ENCODE measurements around the gene EXOC1L.
"Not testable (repeated sequence)": the region's sequence is repeated elsewhere in the genome, so short reads cannot be mapped to it uniquely, and the experiment has no call there.

EXOC1L gene

GRCh38 chr4:55838952-55839351, 19.4 kb downstream of the EXOC1L start:
- no peak for DNase-seq

GRCh38 chr4:55840956-55841355, 21.4 kb downstream of the EXOC1L start:
- no peak for DNase-seq

- DNase-seq = peak; percentile 7
These were observed 22.0 kb downstream of the EXOC1L start for GRCh38 chr4:55841373-55842239.

GRCh38 chr4:55842312-55842711, 22.7 kb downstream of the EXOC1L start:
- not testable (repeated sequence) for DNase-seq

- no peak for DNase-seq
These were observed 30.1 kb downstream of the EXOC1L start for GRCh38 chr4:55849724-55850123.

- DNase-seq = no peak
These were observed 32.3 kb downstream of the EXOC1L start for GRCh38 chr4:55851885-55852284.

- DNase-seq = peak; percentile 94
These were observed 34.0 kb downstream of the EXOC1L start, which contains the start of gene EXOC1 for GRCh38 chr4:55853484-55854046. Gene EXOC1 (plus strand): TSS chr4:55853648. CDS start chr4:55858324, 4,676 bp downstream.

- no peak for DNase-seq
These were observed 34.5 kb downstream of the EXOC1L start for GRCh38 chr4:55854129-55854528.

- DNase-seq = no peak
These were observed 38.0 kb downstream of the EXOC1L start for GRCh38 chr4:55857586-55857985.

GRCh38 chr4:55859711-55860110, 40.1 kb downstream of the EXOC1L start:
- DNase-seq = no peak

- no peak for DNase-seq
These were observed 45.1 kb downstream of the EXOC1L start for GRCh38 chr4:55864577-55865223.

- no peak for DNase-seq
These were observed 45.7 kb downstream of the EXOC1L start for GRCh38 chr4:55865228-55865806.

GRCh38 chr4:55866290-55866907, 46.8 kb downstream of the EXOC1L start:
- DNase-seq = no peak

- peak; percentile 44 for DNase-seq
These were observed 47.5 kb downstream of the EXOC1L start for GRCh38 chr4:55866973-55867574.

- DNase-seq = no peak
These were observed 49.0 kb downstream of the EXOC1L start for GRCh38 chr4:55868581-55869090.

- DNase-seq = no peak
These were observed 51.8 kb downstream of the EXOC1L start for GRCh38 chr4:55871299-55871800.

- no peak for DNase-seq
These were observed 55.2 kb downstream of the EXOC1L start for GRCh38 chr4:55874831-55875230.

GRCh38 chr4:55876387-55876786, 56.8 kb downstream of the EXOC1L start:
- no peak for DNase-seq

GRCh38 chr4:55879224-55879623, 59.6 kb downstream of the EXOC1L start:
- no peak for DNase-seq

GRCh38 chr4:55880652-55881280, 61.2 kb downstream of the EXOC1L start:
- DNase-seq = no peak

GRCh38 chr4:55884093-55884850, 64.7 kb downstream of the EXOC1L start:
- DNase-seq = no peak
